ENCODE results near the gene IFT43. TPM values are rescaled to one million over a fixed set of nuclear protein-coding genes. Genes with fewer than 3 reads are reported as not detected.

The IFT43 gene
- total and polyA plus RNA-seq, 9 of the 15 experiments (the other 6 are each of a cell fraction or from before 2014, with no cell fraction given) = 4.9 to 12.8 (median 8.0) TPM

DNA sequence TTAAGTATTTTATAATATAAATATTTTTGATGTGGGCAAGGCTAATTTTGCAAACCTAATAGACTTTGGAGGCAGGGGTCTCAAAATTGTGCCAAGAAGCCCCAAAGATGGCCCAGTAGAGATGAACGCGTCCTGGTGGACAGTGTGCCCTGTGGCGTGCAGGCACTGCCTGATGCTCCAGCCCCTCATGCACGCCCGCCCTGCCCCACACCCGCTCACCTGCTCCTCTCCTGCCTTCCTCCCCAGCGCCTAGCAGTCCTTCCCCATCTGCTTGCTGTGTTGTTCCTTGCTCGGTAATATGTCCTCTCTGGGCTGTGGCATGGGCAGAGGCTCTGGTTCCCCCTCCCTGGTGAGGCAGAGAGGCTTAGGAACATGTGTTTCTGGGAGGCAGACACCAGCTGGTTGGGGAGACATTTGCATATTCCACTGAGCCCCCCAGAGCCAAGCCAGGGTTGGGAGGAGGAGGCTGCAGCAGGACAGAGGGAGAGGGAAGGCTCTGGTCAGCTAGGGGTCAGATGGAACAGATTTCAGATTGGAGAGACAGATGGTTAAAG is 119.3 kb downstream of the IFT43 start:
- ATAC-seq (no peak), FAIRE-seq (no peak), DNase-seq (ENCODE audit: extremely low read depth in 1 of 4, low spot score in 3 of 4) (no peak)
- Histone ChIP-seq H3K79me2 (ENCODE audit: control insufficient read depth, insufficient read depth, low read length) (no peaks in the 10 kb centered on the region), H3K27me3 (ENCODE audit: control insufficient read depth in 2 of 2, insufficient read depth in 2 of 2, low read length in 2 of 2) (peaks cover 2 to 54% of the 10 kb centered on the region in 2 experiments; a peak in 4 of 5 replicates), H3K27ac (ENCODE audit: extremely low read depth, low read depth, low read length) (no peak overlapping the region), H4K20me1 (replicated peaks; ENCODE audit: control insufficient read depth, insufficient read depth, low read length) (no peaks in the 10 kb centered on the region), H2AFZ (ENCODE audit: low read depth, low read length) (no peak overlapping the region), H3K36me3 (ENCODE audit: control insufficient read depth, insufficient read depth, low read length) (no peaks in the 10 kb centered on the region), H3K9me1 (ENCODE audit: control insufficient read depth, insufficient read depth, low read length) (no peaks in the 10 kb centered on the region), H3K4me2 (ENCODE audit: insufficient read depth, low read length) (no peak overlapping the region), H3K4me1 (replicated peaks in 1 of 2; ENCODE audit: control insufficient read depth in 2 of 2, insufficient read depth in 2 of 2, low read length in 2 of 2) (no peaks in the 10 kb centered on the region; a peak in 1 of 5 replicates), H3K9me3 (replicated peaks; ENCODE audit: control insufficient read depth, insufficient read depth, low read depth, low read length) (no peaks in the 10 kb centered on the region), H3K4me3 (no peak overlapping the region), H3K9ac (ENCODE audit: insufficient read depth in 1 of 2, low read depth in 2 of 2, low read length in 2 of 2) (no peak overlapping the region)
- ChIA-PET POLR2A (no interaction called here), CTCF (ENCODE audit: low intra/inter-chr PET ratio) (no interaction called here)
- in situ Hi-C loops (cut with MboI) = no loop called here
- WGBS (ENCODE audit: insufficient coverage, low coverage, missing lambda C conversion rate) = 0% methylated on average over 8 of the region's 8 CpGs
- BruUV-seq (replicated peaks) = no TSS peak
- intact Hi-C loops (cut with micrococcal nuclease) = loop anchor here (5.0 kb wide), 1 partner anchor 282 kb away; no protein-coding TSS in a partner anchor
- TF ChIP-seq CBFA2T2 (conservative IDR thresholded peaks at IDR 0.05) (no peak), KHSRP (IDR thresholded peaks at IDR 0.05) (no peak), ZNF79 (CRISPR knock-in tag; IDR thresholded peaks at IDR 0.05; ENCODE audit: low read depth) (no peak), SREBF1 (IDR thresholded peaks at IDR 0.05; ENCODE audit: borderline replicate concordance, low read depth, low read length) (no peak), FOXA3 (CRISPR knock-in tag; conservative IDR thresholded peaks at IDR 0.05 in 1 of 2, IDR thresholded peaks at IDR 0.05 in 1 of 2) (no peak), TEAD2 (tag; IDR thresholded peaks at IDR 0.05) (no peak), PCBP2 (IDR thresholded peaks at IDR 0.05; ENCODE audit: low read depth, low read length, poor library complexity, severe bottlenecking) (no peak), SLC30A9 (CRISPR knock-in tag; IDR thresholded peaks at IDR 0.05) (no peak), MTA1 (IDR thresholded peaks at IDR 0.05; ENCODE audit: borderline replicate concordance) (no peak), CEBPG (CRISPR knock-in tag; IDR thresholded peaks at IDR 0.05) (no peak), CEBPG (tag; conservative IDR thresholded peaks at IDR 0.05 in 1 of 2, IDR thresholded peaks at IDR 0.05 in 1 of 2) (no peak), BMI1 (IDR thresholded peaks at IDR 0.05; ENCODE audit: low read length) (no peak), MAFG (tag; conservative IDR thresholded peaks at IDR 0.05) (no peak), POLR2B (IDR thresholded peaks at IDR 0.05; ENCODE audit: low read depth, partially characterized antibody) (no peak), POLR3A (IDR thresholded peaks at IDR 0.05; ENCODE audit: borderline replicate concordance, extremely low read depth, insufficient read depth, insufficient read length) (no peak)
- TF ChIP-seq, protein P1, sequence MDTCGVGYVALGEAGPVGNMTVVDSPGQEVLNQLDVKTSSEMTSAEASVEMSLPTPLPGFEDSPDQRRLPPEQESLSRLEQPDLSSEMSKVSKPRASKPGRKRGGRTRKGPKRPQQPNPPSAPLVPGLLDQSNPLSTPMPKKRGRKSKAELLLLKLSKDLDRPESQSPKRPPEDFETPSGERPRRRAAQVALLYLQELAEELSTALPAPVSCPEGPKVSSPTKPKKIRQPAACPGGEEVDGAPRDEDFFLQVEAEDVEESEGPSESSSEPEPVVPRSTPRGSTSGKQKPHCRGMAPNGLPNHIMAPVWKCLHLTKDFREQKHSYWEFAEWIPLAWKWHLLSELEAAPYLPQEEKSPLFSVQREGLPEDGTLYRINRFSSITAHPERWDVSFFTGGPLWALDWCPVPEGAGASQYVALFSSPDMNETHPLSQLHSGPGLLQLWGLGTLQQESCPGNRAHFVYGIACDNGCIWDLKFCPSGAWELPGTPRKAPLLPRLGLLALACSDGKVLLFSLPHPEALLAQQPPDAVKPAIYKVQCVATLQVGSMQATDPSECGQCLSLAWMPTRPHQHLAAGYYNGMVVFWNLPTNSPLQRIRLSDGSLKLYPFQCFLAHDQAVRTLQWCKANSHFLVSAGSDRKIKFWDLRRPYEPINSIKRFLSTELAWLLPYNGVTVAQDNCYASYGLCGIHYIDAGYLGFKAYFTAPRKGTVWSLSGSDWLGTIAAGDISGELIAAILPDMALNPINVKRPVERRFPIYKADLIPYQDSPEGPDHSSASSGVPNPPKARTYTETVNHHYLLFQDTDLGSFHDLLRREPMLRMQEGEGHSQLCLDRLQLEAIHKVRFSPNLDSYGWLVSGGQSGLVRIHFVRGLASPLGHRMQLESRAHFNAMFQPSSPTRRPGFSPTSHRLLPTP (IDR thresholded peaks at IDR 0.05; ENCODE audit: borderline replicate concordance, extremely low read depth, insufficient read length) = no peak
- TF ChIP-seq, protein P2, sequence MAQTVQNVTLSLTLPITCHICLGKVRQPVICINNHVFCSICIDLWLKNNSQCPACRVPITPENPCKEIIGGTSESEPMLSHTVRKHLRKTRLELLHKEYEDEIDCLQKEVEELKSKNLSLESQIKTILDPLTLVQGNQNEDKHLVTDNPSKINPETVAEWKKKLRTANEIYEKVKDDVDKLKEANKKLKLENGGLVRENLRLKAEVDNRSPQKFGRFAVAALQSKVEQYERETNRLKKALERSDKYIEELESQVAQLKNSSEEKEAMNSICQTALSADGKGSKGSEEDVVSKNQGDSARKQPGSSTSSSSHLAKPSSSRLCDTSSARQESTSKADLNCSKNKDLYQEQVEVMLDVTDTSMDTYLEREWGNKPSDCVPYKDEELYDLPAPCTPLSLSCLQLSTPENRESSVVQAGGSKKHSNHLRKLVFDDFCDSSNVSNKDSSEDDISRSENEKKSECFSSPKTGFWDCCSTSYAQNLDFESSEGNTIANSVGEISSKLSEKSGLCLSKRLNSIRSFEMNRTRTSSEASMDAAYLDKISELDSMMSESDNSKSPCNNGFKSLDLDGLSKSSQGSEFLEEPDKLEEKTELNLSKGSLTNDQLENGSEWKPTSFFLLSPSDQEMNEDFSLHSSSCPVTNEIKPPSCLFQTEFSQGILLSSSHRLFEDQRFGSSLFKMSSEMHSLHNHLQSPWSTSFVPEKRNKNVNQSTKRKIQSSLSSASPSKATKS (CRISPR knock-in tag; IDR thresholded peaks at IDR 0.05) = no peak

Data from K562 (cell line).